ENCODE measurements around the gene UNCX. TPM values are rescaled to one million over a fixed set of nuclear protein-coding genes. Genes with fewer than 3 reads are reported as not detected.
A peak's percentile ranks its signal among the peaks of the same experiment; 100 is the strongest.

UNCX gene
- total RNA-seq, 2 experiments from 2014 or later = not detected

GRCh38 chr7:1249731-1250130 lies 17.1 kb downstream of the UNCX start:
- ChIA-PET CTCF (no interaction called here), POLR2A (no interaction called here)
- Mint-ChIP-seq H3K4me3 (no peak overlapping the region), H3K27me3 (ENCODE audit: low read depth) (peaks cover 53% of the 10 kb centered on the region), H3K4me1 (ENCODE audit: low read depth) (no peaks in the 10 kb centered on the region), H3K36me3 (ENCODE audit: low read depth) (no peaks in the 10 kb centered on the region), H3K27ac (no peak overlapping the region), H3K9me3 (ENCODE audit: insufficient read depth) (no peaks in the 10 kb centered on the region)
- DNase-seq (no peak), ATAC-seq (no peak)

DNA sequence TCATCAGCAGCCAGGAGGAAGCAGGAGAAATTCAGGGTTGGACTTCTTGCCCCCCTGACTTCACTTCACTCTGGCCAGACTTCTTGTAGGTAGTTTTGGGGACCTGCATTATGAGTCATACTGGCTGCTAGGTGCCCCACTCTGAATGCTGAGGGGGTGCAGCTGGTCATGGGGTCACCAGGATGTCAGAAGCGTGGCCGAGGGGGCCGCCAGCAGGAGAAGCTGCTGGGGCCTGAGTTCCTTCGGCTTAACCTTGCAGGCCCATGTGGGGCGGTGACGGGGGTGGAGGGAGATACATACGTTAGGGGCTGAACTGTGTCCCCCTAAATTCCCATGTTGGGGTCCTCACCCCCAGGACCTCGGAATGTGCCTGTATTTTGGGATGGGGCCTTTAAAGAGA lies 18.2 kb downstream of the UNCX start:
- no peaks in the 10 kb centered on the region for H3K4me1 Mint-ChIP-seq (ENCODE audit: low read depth)
- H3K9me3 Mint-ChIP-seq (ENCODE audit: insufficient read depth) = no peaks in the 10 kb centered on the region
- no peaks in the 10 kb centered on the region for H3K36me3 Mint-ChIP-seq (ENCODE audit: low read depth)
- no peak for ATAC-seq
- POLR2A ChIA-PET = no interaction called here
- H3K27ac Mint-ChIP-seq = no peak overlapping the region
- no peak overlapping the region for H3K4me3 Mint-ChIP-seq
- DNase-seq = no peak
- CTCF ChIA-PET = no interaction called here
- H3K27me3 Mint-ChIP-seq (ENCODE audit: low read depth) = peaks cover 42% of the 10 kb centered on the region

GRCh38 chr7:1251796-1252539 lies 19.3 kb downstream of the UNCX start:
- Mint-ChIP-seq H3K9me3 (ENCODE audit: insufficient read depth) (no peaks in the 10 kb centered on the region), H3K36me3 (ENCODE audit: low read depth) (no peaks in the 10 kb centered on the region), H3K4me3 (no peak overlapping the region), H3K27me3 (ENCODE audit: low read depth) (peaks cover 39% of the 10 kb centered on the region), H3K27ac (no peak overlapping the region), H3K4me1 (ENCODE audit: low read depth) (no peaks in the 10 kb centered on the region)
- DNase-seq (no peak), ATAC-seq (no peak)
- ChIA-PET POLR2A (no interaction called here), CTCF (no interaction called here)

GRCh38 chr7:1252540-1253090 lies 19.9 kb downstream of the UNCX start:
- CTCF ChIA-PET = no interaction called here
- H3K4me1 Mint-ChIP-seq (ENCODE audit: low read depth) = no peaks in the 10 kb centered on the region
- DNase-seq = no peak
- H3K27ac Mint-ChIP-seq = no peak overlapping the region
- H3K27me3 Mint-ChIP-seq (ENCODE audit: low read depth) = peaks cover 39% of the 10 kb centered on the region
- ATAC-seq = no peak
- H3K36me3 Mint-ChIP-seq (ENCODE audit: low read depth) = no peaks in the 10 kb centered on the region
- no peaks in the 10 kb centered on the region for H3K9me3 Mint-ChIP-seq (ENCODE audit: insufficient read depth)
- H3K4me3 Mint-ChIP-seq = no peak overlapping the region
- POLR2A ChIA-PET = no interaction called here

GRCh38 chr7:1253681-1254181 lies 21.1 kb downstream of the UNCX start:
- CTCF ChIA-PET = no interaction called here

DNA sequence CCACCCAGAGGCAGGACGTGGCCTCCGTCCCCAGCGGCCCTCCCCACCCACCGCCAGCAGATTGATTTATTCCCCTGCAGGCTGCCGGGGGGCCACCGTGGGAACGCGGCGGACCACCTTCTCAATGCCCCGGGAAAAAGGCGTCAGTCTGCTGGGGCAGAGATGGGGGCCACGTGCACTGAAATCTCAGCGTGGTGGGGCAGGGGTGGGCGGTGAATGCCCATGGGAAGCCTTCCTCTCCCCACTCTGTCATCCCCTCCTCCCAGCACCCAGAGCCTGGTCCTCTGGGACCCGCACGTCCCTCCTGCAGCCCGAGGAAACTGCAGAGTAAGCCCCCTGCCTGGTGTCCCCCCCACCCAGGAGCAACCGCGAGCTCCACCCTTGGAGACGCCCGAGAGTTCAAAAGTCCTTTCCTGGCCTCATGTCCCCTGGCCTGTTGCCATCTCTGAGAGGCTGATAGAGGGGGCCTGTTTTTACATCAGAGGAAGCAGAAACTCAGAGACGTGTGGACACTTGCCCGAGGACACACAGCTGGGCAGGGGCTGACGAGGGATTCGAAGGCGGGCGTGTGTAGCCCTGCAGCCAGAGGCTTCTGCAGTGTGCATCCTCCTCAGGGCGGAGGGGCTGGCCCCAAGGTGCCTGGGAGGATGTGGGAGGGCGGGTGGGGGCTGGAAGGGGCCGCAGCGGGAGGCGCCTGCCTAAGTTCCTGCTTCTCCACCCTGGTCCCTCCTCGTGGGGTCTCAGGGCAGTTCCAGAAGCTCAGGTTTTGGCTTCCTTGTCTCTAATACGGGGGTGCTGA lies 21.8 kb downstream of the UNCX start:
- ChIA-PET POLR2A (no interaction called here), CTCF (no interaction called here)
- ATAC-seq (peak; percentile 33), DNase-seq (no peak)
- no peak overlapping the region for H3K4me3 Mint-ChIP-seq
- H3K36me3 Mint-ChIP-seq (ENCODE audit: low read depth) = no peaks in the 10 kb centered on the region
- no peaks in the 10 kb centered on the region for H3K4me1 Mint-ChIP-seq (ENCODE audit: low read depth)
- H3K27me3 Mint-ChIP-seq (ENCODE audit: low read depth) = peaks cover 29% of the 10 kb centered on the region
- no peaks in the 10 kb centered on the region for H3K9me3 Mint-ChIP-seq (ENCODE audit: insufficient read depth)
- no peak overlapping the region for H3K27ac Mint-ChIP-seq

More at GRCh38 chr7:1253681-1254181, 21.1 kb downstream of the UNCX start:
- Mint-ChIP-seq H3K27me3 (ENCODE audit: low read depth) (peaks cover 31% of the 10 kb centered on the region), H3K36me3 (ENCODE audit: low read depth) (no peaks in the 10 kb centered on the region), H3K27ac (no peak overlapping the region), H3K9me3 (ENCODE audit: insufficient read depth) (no peaks in the 10 kb centered on the region), H3K4me3 (no peak overlapping the region), H3K4me1 (ENCODE audit: low read depth) (no peaks in the 10 kb centered on the region)
- DNase-seq = no peak
- ATAC-seq = no peak
- POLR2A ChIA-PET = no interaction called here

DNA sequence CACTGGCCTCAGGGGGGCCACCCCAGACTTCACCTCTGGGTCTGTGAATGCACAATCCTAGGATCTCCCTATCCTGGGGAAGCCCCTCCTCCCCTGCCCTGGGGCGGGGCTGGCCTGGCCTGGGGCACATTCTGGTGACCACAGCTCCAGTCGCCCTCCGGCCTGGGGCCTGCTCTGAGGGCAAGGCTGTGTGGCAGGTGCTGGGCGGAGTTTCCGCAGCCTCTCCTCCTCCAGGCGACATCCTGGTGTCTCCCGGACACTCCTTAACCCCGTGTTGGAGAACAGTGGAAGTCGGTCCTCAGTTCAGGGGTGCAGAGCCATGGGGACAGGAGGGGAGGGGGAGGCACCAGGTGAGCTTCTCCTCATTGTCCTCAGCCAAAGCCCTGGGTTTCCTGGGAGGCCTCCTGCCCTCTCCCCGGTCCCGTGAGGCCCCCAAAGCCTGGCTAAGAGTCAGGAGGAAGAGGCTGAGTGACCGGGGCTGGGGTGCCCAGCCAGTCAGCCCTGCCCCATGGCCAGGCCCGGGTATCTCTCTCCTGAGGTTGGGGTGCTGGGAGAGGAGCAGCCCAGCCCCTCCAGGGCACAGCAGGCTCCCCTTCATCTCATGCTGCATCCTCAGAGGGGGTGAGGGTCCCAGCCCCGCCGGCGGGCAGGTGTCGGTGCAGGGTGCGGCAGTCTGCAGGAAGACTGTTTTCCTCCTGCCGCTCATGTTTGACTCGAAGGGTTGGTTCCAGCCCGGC lies 22.6 kb downstream of the UNCX start:
- no peak overlapping the region for H3K27ac Mint-ChIP-seq
- H3K27me3 Mint-ChIP-seq (ENCODE audit: low read depth) = peaks cover 24% of the 10 kb centered on the region
- no peaks in the 10 kb centered on the region for H3K36me3 Mint-ChIP-seq (ENCODE audit: low read depth)
- H3K9me3 Mint-ChIP-seq (ENCODE audit: insufficient read depth) = no peaks in the 10 kb centered on the region
- CTCF ChIA-PET = no interaction called here
- DNase-seq (no peak), ATAC-seq (no peak)
- no peaks in the 10 kb centered on the region for H3K4me1 Mint-ChIP-seq (ENCODE audit: low read depth)
- H3K4me3 Mint-ChIP-seq = no peak overlapping the region
- POLR2A ChIA-PET = no interaction called here

GRCh38 chr7:1255817-1256340 lies 23.2 kb downstream of the UNCX start:
- POLR2A ChIA-PET = no interaction called here
- Mint-ChIP-seq H3K9me3 (ENCODE audit: insufficient read depth) (no peaks in the 10 kb centered on the region), H3K27ac (no peak overlapping the region), H3K4me1 (ENCODE audit: low read depth) (no peaks in the 10 kb centered on the region), H3K27me3 (ENCODE audit: low read depth) (peaks cover 22% of the 10 kb centered on the region), H3K36me3 (ENCODE audit: low read depth) (no peaks in the 10 kb centered on the region), H3K4me3 (no peak overlapping the region)
- ATAC-seq = no peak
- CTCF ChIA-PET = no interaction called here
- no peak for DNase-seq

DNA sequence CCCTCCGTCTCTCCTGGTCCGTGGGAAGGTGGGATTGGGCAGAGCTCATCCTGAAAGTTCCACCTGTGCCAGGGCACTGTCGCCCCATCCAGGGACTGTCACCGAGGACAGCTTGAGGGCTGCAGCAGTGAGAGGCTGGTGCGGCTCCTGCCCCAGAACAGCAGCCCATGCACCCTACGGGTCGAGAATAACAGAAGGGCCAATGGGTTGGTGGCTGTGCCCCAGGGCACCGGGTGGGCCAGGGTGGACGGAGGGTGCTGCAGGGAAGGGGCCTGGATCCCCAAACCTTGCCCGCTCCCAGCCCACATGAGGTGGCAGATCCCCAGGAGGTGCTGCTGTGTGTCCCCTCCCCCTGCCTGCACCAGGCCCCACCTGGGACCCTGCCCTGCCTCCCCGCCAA lies 23.9 kb downstream of the UNCX start:
- Mint-ChIP-seq H3K36me3 (ENCODE audit: low read depth) (no peaks in the 10 kb centered on the region), H3K27ac (no peak overlapping the region), H3K27me3 (ENCODE audit: low read depth) (peaks cover 19% of the 10 kb centered on the region), H3K4me1 (ENCODE audit: low read depth) (no peaks in the 10 kb centered on the region), H3K4me3 (no peak overlapping the region), H3K9me3 (ENCODE audit: insufficient read depth) (no peaks in the 10 kb centered on the region)
- POLR2A ChIA-PET = no interaction called here
- CTCF ChIA-PET = no interaction called here
- DNase-seq (no peak), ATAC-seq (no peak)

GRCh38 chr7:1257221-1257620 lies 24.5 kb downstream of the UNCX start:
- peaks cover 19% of the 10 kb centered on the region for H3K27me3 Mint-ChIP-seq (ENCODE audit: low read depth)
- no peaks in the 10 kb centered on the region for H3K9me3 Mint-ChIP-seq (ENCODE audit: insufficient read depth)
- DNase-seq = no peak
- no peaks in the 10 kb centered on the region for H3K4me1 Mint-ChIP-seq (ENCODE audit: low read depth)
- ChIA-PET POLR2A (no interaction called here), CTCF (no interaction called here)
- ATAC-seq = no peak
- no peak overlapping the region for H3K4me3 Mint-ChIP-seq
- H3K36me3 Mint-ChIP-seq (ENCODE audit: low read depth) = no peaks in the 10 kb centered on the region
- no peak overlapping the region for H3K27ac Mint-ChIP-seq

DNA sequence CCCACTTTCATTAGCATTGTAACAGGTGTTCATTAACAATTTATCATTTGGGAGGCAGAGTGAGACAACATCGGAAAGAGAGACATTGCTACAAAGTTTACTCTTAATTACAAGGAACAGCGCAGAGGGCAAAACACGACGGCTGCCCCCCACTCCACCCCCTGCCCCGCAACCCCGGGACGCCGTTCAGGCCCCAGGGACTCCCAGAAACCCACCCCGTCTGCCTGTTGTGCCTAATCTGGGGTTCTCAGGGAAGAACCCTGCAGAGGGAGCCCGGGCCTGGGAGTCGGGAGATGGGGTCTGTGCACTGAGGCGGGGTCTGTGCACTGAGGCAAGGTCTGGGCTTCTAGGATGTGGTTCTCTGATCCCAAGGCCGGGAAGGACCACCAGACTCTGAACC lies 25.2 kb downstream of the UNCX start:
- Mint-ChIP-seq H3K36me3 (ENCODE audit: low read depth) (no peaks in the 10 kb centered on the region), H3K9me3 (ENCODE audit: insufficient read depth) (no peaks in the 10 kb centered on the region), H3K4me1 (ENCODE audit: low read depth) (no peaks in the 10 kb centered on the region), H3K4me3 (no peak overlapping the region), H3K27me3 (ENCODE audit: low read depth) (peaks cover 19% of the 10 kb centered on the region), H3K27ac (no peak overlapping the region)
- ATAC-seq (no peak), DNase-seq (no peak)
- ChIA-PET POLR2A (no interaction called here), CTCF (no interaction called here)

Data from activated CD8-positive, alpha-beta T cell treated with anti-CD3 and anti-CD28 coated beads, Interleukin-2, amount 10 ng/mL, durations not matched to agents 7 days and 5 days (primary cell).